Bronchial epithelial cell (primary cell): ENCODE results near the gene PGM2L1. TPM values are rescaled to one million over a fixed set of nuclear protein-coding genes. Genes with fewer than 3 reads are reported as not detected.

Experiments used
- DNase-seq: peaks from one replicate; pipeline ENCODE4 v3.0.0-alpha.2; 2010; ENCODE audit warnings: low read depth
- FAIRE-seq: peaks from 2 replicates; lab custom pipeline; 2011; peaks lifted over from hg19 to GRCh38; lab: Jason Lieb, UNC
- H3K27me3 ChIP-seq: 2 replicates; pipeline ENCODE4 v1.5.1; 2011; ENCODE audit warnings: low read length; ENCODE audit not compliant: control insufficient read depth, insufficient read depth
- H3K36me3 ChIP-seq: 2 replicates; pipeline ENCODE4 v1.5.1; 2011; ENCODE audit warnings: low read length; ENCODE audit not compliant: control insufficient read depth, insufficient read depth
- H3K4me3 ChIP-seq: 2 replicates; pipeline ENCODE4 v1.5.1; 2011; ENCODE audit warnings: mild to moderate bottlenecking, low read depth, low read length, control low read depth
- CTCF ChIP-seq: IDR thresholded peaks from 2 replicates; pipeline ENCODE4 v1.5.1; 2011; ENCODE audit warnings: mild to moderate bottlenecking, moderate library complexity, low read length, control low read depth, inconsistent platforms; ENCODE audit not compliant: insufficient read depth, severe bottlenecking
- total RNA-seq: library from RNA; depleted of rRNA; stranded (reverse); fragments of >200 nt; gene quantifications from 2 replicates; pipeline ENCODE4 v1.2.1, GENCODE V29; 2014

The PGM2L1 gene
- total RNA-seq, 1 donor from 2014 or later: 1.1 TPM

GRCh38 chr11:74280494-74280893 is 117.7 kb downstream of the PGM2L1 start:
- TF ChIP-seq CTCF: no peak

More at GRCh38 chr11:74280494-74280893, 117.7 kb downstream of the PGM2L1 start:
- DNase-seq (no peak), FAIRE-seq (no peak)
- Histone ChIP-seq H3K27me3 (no peaks in the 10 kb centered on the region), H3K36me3 (no peaks in the 10 kb centered on the region), H3K4me3 (no peak overlapping the region)

Other genes starting within 250 kb of the PGM2L1 start
- 3.7 and 5.8 TPM in 2 replicates for gene C2CD3, start 227.4 kb downstream of the PGM2L1 start, total RNA-seq
- gene PPME1, start 227.1 kb downstream of the PGM2L1 start, total RNA-seq: 12.6 and 19.2 TPM in 2 replicates
- under 0.01 and 0.26 TPM in 2 replicates for gene P4HA3, start 86.8 kb downstream of the PGM2L1 start, total RNA-seq
- 0.13 and 0.26 TPM in 2 replicates for gene KCNE3, start 69.1 kb upstream of the PGM2L1 start, total RNA-seq
- gene LIPT2, start 95.3 kb upstream of the PGM2L1 start, total RNA-seq: 2.3 and 2.6 TPM in 2 replicates
- 5.0 and 7.2 TPM in 2 replicates for gene POLD3, start 194.1 kb upstream of the PGM2L1 start, total RNA-seq